ENCODE data around the gene STRIP1.

Gene STRIP1

DNA sequence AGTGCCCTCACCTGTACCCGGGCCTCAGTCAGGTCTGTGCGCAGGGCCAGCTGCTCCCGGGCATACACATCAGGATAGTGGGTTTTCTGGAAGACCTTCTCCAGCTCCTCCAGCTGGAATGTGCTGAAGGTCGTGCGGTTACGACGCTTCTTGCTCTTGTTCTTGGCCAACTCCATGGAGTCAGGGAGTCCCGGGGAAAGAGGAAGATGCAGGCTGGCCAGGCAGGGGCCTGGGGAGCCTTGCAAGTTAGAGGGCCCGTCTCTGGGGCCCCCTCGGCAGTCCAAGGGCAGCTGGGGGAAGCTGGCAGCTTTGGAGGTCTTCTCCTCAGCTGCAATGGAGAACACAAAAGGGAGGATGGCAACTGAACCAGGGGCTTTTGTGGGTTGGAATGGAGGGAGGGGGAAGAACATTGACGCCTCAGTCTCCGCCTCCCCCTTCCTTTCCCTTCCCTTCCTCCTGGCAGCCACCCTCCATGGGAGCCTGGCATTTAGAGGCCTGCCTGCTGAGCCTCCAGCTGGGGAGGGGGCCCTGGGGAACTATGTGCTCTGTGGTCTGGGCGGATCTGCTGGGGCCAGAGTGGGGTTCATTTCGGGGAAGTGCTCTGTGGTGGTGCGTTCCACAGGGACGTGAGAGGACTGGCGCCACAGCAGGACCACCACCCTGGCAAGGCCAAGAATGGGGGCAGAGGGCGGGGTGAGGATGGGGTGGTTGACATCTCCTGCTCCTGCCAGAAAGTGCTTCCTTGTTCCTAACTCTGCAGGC is 30.3 kb downstream of the STRIP1 start:
- peaks cover 7% of the 10 kb centered on the region for H3K36me3 ChIP-seq (ENCODE audit: insufficient read depth, low read length)
- peaks cover 15% of the 10 kb centered on the region for H3K4me1 ChIP-seq (ENCODE audit: insufficient read depth, low read length)
- H3K9ac ChIP-seq (ENCODE audit: low read length): no peak overlapping the region

DNA sequence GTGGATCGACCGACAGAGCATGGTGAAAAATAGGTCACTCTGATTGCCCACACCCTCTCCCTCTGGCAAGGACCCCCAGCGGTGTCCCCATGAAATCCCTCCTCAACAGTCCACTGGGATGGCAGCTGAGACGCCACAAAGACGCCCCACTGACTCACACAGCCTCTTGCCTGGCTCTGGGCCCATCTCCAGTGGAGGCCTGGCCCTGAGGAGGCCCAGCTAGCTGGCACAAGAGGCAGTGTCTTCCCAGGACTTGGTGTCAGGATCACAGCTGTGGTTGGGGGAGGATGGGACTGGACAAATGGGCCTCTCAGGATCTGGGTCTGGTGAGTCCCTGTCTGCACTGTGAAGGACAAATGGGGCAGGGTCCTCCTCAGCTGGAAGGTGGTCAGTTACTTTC is 31.4 kb downstream of the STRIP1 start:
- Histone ChIP-seq H3K4me1 (ENCODE audit: insufficient read depth, low read length) (peaks cover 18% of the 10 kb centered on the region), H3K27ac (ENCODE audit: low read depth, low read length) (no peak overlapping the region), H3K9me3 (ENCODE audit: low read length) (peaks cover 9% of the 10 kb centered on the region), H3K4me3 (ENCODE audit: low read depth in 1 of 2, low read length in 2 of 2) (no peak overlapping the region), H3K27me3 (ENCODE audit: control insufficient read depth in 1 of 2, insufficient read depth in 2 of 2, low read length in 2 of 2) (peaks cover 36 to 38% of the 10 kb centered on the region in 2 donors), H3K9ac (ENCODE audit: low read length) (no peak overlapping the region), H3K36me3 (ENCODE audit: insufficient read depth, low read length) (no peaks in the 10 kb centered on the region)

More for the DNA sequence above, 30.3 kb downstream of the STRIP1 start:
- H3K9me3 ChIP-seq (ENCODE audit: low read length): peaks cover 9% of the 10 kb centered on the region
- peaks cover 29 to 31% of the 10 kb centered on the region in 2 donors for H3K27me3 ChIP-seq (ENCODE audit: control insufficient read depth in 1 of 2, insufficient read depth in 2 of 2, low read length in 2 of 2)
- H3K4me3 ChIP-seq (ENCODE audit: low read depth in 1 of 2, low read length in 2 of 2): no peak overlapping the region
- H3K27ac ChIP-seq (ENCODE audit: low read depth, low read length): no peak overlapping the region

- Histone ChIP-seq H3K4me1 (ENCODE audit: insufficient read depth, low read length) (peaks cover 18% of the 10 kb centered on the region), H3K27ac (ENCODE audit: low read depth, low read length) (no peak overlapping the region), H3K27me3 (ENCODE audit: control insufficient read depth in 1 of 2, insufficient read depth in 2 of 2, low read length in 2 of 2) (peaks cover 52 to 54% of the 10 kb centered on the region in 2 donors), H3K9ac (ENCODE audit: low read length) (no peak overlapping the region), H3K4me3 (ENCODE audit: low read depth in 1 of 2, low read length in 2 of 2) (no peak overlapping the region), H3K36me3 (ENCODE audit: insufficient read depth, low read length) (no peaks in the 10 kb centered on the region), H3K9me3 (ENCODE audit: low read length) (peaks cover 9% of the 10 kb centered on the region)
Observed at GRCh38 chr1:110067479-110067892, 33.1 kb downstream of the STRIP1 start.

GRCh38 chr1:110067893-110068645 is 33.6 kb downstream of the STRIP1 start:
- H3K9me3 ChIP-seq (ENCODE audit: low read length): peaks cover 9% of the 10 kb centered on the region
- H3K4me3 ChIP-seq (ENCODE audit: low read depth in 1 of 2, low read length in 2 of 2): no peak overlapping the region
- no peak overlapping the region for H3K9ac ChIP-seq (ENCODE audit: low read length)
- peaks cover 18% of the 10 kb centered on the region for H3K4me1 ChIP-seq (ENCODE audit: insufficient read depth, low read length)
- no peaks in the 10 kb centered on the region for H3K36me3 ChIP-seq (ENCODE audit: insufficient read depth, low read length)
- H3K27me3 ChIP-seq (ENCODE audit: control insufficient read depth in 1 of 2, insufficient read depth in 2 of 2, low read length in 2 of 2): peaks cover 55 to 60% of the 10 kb centered on the region in 2 donors
- no peak overlapping the region for H3K27ac ChIP-seq (ENCODE audit: low read depth, low read length)

DNA sequence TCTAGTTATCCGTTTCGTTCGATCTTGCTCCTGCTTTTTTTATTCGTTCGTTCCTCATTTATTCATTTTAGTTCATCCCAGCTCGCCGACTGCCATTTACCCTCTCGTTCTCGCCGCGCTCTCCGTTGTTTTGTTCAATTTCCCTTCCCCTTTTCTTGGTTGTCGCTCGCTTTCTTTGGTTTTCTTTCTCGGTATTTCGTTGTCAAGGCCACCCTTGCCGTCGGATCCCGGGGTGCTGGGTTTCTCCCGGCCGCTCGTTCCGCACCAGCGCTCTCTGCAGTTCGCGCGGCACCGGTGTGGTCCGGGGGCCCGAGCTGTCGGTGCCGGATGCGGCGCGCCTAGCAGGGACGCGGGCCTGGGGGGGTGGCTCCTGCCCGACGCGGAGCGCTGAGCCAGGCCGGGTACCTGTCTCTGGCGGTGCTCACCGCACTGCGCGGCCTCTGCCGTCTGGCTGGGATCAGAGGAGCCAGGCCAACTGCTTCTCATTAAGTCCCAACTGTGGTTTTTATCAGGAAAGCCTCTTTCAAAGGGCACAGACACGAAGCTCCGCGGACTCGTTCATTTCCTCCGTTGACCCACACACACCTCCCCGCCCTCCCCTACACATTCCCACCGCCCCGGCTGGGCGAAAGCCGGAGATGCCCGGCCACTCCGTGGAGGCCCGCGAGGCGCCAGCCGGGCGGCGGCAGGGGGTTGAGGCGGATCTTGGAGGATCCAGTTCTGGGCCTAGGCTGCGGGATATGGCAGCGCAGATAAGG is 34.4 kb downstream of the STRIP1 start:
- H3K9ac ChIP-seq (ENCODE audit: low read length): no peak overlapping the region
- H3K36me3 ChIP-seq (ENCODE audit: insufficient read depth, low read length): no peaks in the 10 kb centered on the region
- no peak overlapping the region for H3K4me3 ChIP-seq (ENCODE audit: low read depth in 1 of 2, low read length in 2 of 2)
- peaks cover 9% of the 10 kb centered on the region for H3K9me3 ChIP-seq (ENCODE audit: low read length)
- H3K27ac ChIP-seq (ENCODE audit: low read depth, low read length): no peak overlapping the region
- H3K4me1 ChIP-seq (ENCODE audit: insufficient read depth, low read length): peaks cover 18% of the 10 kb centered on the region
- H3K27me3 ChIP-seq (ENCODE audit: control insufficient read depth in 1 of 2, insufficient read depth in 2 of 2, low read length in 2 of 2): peaks cover 59 to 60% of the 10 kb centered on the region in 2 donors

GRCh38 chr1:110069404-110070281 is 35.2 kb downstream of the STRIP1 start:
- H3K27me3 ChIP-seq (ENCODE audit: control insufficient read depth in 1 of 2, insufficient read depth in 2 of 2, low read length in 2 of 2): peaks cover 60 to 65% of the 10 kb centered on the region in 2 donors
- H3K36me3 ChIP-seq (ENCODE audit: insufficient read depth, low read length): no peaks in the 10 kb centered on the region
- H3K4me3 ChIP-seq (ENCODE audit: low read depth in 1 of 2, low read length in 2 of 2): no peak overlapping the region
- peaks cover 9% of the 10 kb centered on the region for H3K9me3 ChIP-seq (ENCODE audit: low read length)
- H3K4me1 ChIP-seq (ENCODE audit: insufficient read depth, low read length): peaks cover 18% of the 10 kb centered on the region
- no peak overlapping the region for H3K27ac ChIP-seq (ENCODE audit: low read depth, low read length)
- H3K9ac ChIP-seq (ENCODE audit: low read length): no peak overlapping the region

- Histone ChIP-seq H3K4me1 (ENCODE audit: insufficient read depth, low read length) (peaks cover 18% of the 10 kb centered on the region), H3K9ac (ENCODE audit: low read length) (no peak overlapping the region), H3K36me3 (ENCODE audit: insufficient read depth, low read length) (no peaks in the 10 kb centered on the region), H3K4me3 (ENCODE audit: low read depth in 1 of 2, low read length in 2 of 2) (no peak overlapping the region), H3K27ac (ENCODE audit: low read depth, low read length) (no peak overlapping the region), H3K27me3 (ENCODE audit: control insufficient read depth in 1 of 2, insufficient read depth in 2 of 2, low read length in 2 of 2) (peaks cover 60 to 65% of the 10 kb centered on the region in 2 donors), H3K9me3 (ENCODE audit: low read length) (peaks cover 9% of the 10 kb centered on the region)
Observed at GRCh38 chr1:110070282-110070669, 35.9 kb downstream of the STRIP1 start.

- H3K27ac ChIP-seq (ENCODE audit: low read depth, low read length): no peak within 1 kb of the TSS
- H3K27me3 ChIP-seq (ENCODE audit: control insufficient read depth in 1 of 2, insufficient read depth in 2 of 2, low read length in 2 of 2): peaks cover 60 to 65% of the 10 kb centered on the region in 2 donors
- H3K36me3 ChIP-seq (ENCODE audit: insufficient read depth, low read length): no peaks in the 10 kb centered on the region
- H3K4me1 ChIP-seq (ENCODE audit: insufficient read depth, low read length): peaks cover 18% of the 10 kb centered on the region
- H3K9me3 ChIP-seq (ENCODE audit: low read length): peaks cover 9% of the 10 kb centered on the region
- no peak within 1 kb of the TSS for H3K4me3 ChIP-seq (ENCODE audit: low read depth in 1 of 2, low read length in 2 of 2)
- H3K9ac ChIP-seq (ENCODE audit: low read length): no peak within 1 kb of the TSS
Observed at GRCh38 chr1:110070671-110071242, 36.3 kb downstream of the STRIP1 start, which contains the start of gene ALX3. ALX3 (minus strand) TSS chr1:110070672; CDS start chr1:110070612, 60 bp downstream.

DNA sequence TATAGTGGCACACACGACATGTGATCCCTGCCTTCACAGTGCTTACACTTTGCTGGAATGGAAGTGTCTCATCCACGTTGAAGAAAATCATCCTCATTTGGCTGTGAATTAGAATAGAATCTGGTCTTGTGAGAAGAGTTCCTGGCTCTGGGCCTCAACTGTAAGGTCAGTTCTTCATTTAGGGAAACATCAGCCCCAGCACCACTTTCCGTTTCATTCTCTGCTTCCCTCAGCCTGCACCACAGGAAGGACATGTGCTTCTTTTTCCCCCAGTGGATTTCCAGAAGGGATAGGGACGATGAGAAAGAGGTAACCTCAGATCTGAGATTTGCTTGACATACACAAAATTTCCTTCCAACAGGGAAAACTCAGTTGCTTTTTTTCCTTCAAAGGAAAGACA is 39.7 kb downstream of the STRIP1 start:
- H3K4me3 ChIP-seq (ENCODE audit: low read depth in 1 of 2, low read length in 2 of 2): no peak overlapping the region
- H3K27me3 ChIP-seq (ENCODE audit: control insufficient read depth in 1 of 2, insufficient read depth in 2 of 2, low read length in 2 of 2): peaks cover 36 to 41% of the 10 kb centered on the region in 2 donors
- no peaks in the 10 kb centered on the region for H3K36me3 ChIP-seq (ENCODE audit: insufficient read depth, low read length)
- no peak overlapping the region for H3K27ac ChIP-seq (ENCODE audit: low read depth, low read length)
- H3K4me1 ChIP-seq (ENCODE audit: insufficient read depth, low read length): peaks cover 7% of the 10 kb centered on the region
- H3K9me3 ChIP-seq (ENCODE audit: low read length): no peaks in the 10 kb centered on the region
- no peak overlapping the region for H3K9ac ChIP-seq (ENCODE audit: low read length)

- no peaks in the 10 kb centered on the region for H3K9me3 ChIP-seq (ENCODE audit: low read length)
- H3K27me3 ChIP-seq (ENCODE audit: control insufficient read depth in 1 of 2, insufficient read depth in 2 of 2, low read length in 2 of 2): peaks cover 11 to 18% of the 10 kb centered on the region in 2 donors
- no peaks in the 10 kb centered on the region for H3K36me3 ChIP-seq (ENCODE audit: insufficient read depth, low read length)
- no peaks in the 10 kb centered on the region for H3K4me1 ChIP-seq (ENCODE audit: insufficient read depth, low read length)
- H3K9ac ChIP-seq (ENCODE audit: low read length): no peak overlapping the region
- H3K27ac ChIP-seq (ENCODE audit: low read depth, low read length): no peak overlapping the region
- no peak overlapping the region for H3K4me3 ChIP-seq (ENCODE audit: low read depth in 1 of 2, low read length in 2 of 2)
Observed at GRCh38 chr1:110076789-110077500, 42.5 kb downstream of the STRIP1 start.

All from muscle layer of colon (tissue), 2 donors.